ENCODE data around the gene CTLA4.

CTLA4 gene

DNA sequence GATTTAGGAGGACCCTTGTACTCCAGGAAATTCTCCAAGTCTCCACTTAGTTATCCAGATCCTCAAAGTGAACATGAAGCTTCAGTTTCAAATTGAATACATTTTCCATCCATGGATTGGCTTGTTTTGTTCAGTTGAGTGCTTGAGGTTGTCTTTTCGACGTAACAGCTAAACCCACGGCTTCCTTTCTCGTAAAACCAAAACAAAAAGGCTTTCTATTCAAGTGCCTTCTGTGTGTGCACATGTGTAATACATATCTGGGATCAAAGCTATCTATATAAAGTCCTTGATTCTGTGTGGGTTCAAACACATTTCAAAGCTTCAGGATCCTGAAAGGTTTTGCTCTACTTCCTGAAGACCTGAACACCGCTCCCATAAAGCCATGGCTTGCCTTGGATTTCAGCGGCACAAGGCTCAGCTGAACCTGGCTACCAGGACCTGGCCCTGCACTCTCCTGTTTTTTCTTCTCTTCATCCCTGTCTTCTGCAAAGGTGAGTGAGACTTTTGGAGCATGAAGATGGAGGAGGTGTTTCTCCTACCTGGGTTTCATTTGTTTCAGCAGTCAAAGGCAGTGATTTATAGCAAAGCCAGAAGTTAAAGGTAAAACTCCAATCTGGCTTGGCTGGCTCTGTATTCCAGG lies at the start of gene CTLA4:
Gene CTLA4, plus strand, starts transcription at position 211 of the 640 bp plus-strand sequence. Its CDS starts 172 bp downstream, at position 383.
- DNase-seq = no peak

DNA sequence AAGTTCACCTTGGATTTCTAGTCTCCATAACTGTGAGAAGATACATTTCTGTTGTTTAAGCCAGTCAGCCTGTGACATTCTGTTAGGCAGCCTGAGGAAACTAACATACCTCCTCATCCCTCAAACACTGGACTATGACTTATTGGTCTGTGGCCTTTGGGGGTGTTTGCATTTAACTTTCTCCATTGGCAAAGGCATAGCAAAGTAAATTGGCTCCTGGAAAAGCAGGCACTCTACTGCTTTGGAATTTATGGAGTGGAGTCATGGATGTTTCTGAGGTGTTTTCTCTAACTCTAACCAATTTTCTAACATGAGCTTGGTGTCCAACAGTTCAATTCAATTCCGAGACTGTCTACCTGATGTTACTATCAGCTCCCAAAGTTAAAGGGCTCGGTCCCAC lies 48.9 kb upstream of the CTLA4 start:
- no peak for DNase-seq

DNA sequence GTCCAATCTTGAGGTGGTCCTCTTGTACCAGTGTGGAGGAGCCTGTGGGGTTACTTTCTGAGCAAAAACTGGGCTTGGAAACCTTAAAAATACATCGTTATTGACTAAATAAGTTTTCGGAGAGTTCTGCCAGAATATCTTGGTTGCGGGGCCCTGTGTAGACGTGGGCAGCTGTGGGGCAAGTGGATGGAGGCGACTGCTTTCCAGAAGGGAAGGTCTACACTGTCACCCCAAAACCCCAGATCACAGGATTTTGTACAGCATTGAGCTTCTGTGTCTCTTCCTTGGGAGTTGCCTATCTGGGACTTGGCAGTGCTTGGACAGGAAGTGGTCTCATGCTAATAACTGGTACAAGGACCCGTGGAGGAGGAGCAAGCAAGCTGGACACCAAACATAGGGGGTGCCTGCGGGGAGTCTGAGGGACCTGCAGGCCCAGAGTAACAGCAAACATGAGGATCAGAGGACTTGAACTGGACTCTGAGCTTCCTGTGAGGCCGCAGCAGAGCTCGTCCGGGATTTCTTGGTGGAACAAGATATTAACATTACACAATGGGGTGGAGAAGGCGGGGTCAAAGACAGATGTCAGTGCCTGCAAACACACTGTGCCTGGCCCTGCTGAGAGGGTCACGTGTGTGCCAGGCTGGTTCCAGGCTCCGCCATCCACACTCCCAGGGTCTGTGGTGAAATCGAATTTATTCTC lies 48.0 kb upstream of the CTLA4 start:
- DNase-seq = no peak

DNA sequence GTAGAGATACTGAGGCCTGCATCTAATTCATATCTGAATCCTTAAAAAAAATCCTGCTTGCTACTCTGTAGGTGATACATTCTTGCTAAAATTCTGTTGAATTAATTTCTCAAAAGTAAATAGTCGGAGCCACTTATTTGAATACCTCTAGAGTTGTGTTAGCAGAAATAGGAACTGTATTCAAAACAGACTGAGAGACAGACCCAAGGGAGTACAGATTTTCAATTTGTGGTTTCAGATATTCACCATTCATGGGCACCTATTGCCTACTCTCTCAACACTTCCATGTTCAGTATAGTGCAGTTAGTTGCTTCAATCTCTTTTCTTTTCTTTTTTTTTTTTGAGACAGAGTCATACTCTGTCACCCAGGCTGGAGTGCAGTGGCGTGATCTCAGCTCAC lies 46.6 kb upstream of the CTLA4 start:
- DNase-seq = no peak

DNA sequence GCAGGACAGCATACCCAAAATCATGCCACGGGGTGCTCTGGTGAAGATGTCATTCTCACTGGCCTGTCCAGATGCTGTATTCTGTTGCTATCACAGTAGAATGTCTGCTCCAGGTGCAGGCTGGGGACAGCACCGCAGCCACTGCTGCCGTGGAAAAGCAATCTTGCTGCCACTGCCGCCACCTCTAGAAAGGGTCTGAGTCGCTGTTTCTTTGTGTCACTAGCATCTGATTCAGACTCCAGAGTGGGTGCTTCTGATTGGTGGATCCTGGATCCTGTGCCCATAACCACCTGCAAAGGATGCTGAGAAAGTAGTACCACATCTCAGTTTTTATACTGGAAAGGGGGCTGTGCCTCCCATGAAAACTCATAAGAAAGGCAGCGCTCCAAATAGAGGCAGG lies 45.3 kb upstream of the CTLA4 start:
- no peak for DNase-seq

DNA sequence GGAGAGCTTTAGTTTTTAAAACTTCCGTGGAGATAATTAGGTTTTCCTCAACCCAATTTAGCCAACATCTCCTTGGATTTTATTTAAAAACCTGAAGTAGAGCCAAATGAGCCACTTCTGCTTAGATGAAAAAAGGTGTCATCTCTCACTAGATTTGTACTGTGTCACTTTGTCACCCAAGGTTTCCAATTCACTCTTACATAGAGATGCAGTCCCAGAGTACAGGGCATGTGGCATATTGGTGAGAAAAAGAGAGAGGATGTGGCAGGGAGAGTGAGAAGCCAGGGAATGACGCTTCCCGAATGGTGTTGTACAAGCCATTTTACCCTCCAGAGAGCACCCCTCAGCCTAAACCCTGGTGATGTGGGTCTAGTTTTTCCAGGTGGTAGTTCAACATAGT lies 44.4 kb upstream of the CTLA4 start:
- no peak for DNase-seq

DNA sequence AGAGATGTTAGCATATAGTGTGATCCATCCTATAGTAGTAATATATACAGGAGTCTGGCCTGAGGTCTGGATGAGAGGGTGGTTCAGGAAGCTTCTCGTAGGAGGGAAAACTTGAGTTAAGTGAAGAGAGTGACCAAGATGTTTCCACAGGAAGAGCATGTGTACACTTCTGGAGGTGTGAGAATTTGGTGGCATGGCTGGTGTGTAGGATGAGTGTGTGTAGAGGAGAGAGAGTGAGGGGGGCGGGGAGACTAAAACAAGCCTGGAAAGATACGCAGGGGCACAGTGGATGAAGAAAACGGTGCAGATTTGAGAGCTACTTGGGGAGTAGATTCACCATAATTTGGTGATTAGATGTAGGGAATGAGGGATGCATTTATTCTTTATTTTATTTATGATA lies 43.5 kb upstream of the CTLA4 start:
- no peak for DNase-seq

DNA sequence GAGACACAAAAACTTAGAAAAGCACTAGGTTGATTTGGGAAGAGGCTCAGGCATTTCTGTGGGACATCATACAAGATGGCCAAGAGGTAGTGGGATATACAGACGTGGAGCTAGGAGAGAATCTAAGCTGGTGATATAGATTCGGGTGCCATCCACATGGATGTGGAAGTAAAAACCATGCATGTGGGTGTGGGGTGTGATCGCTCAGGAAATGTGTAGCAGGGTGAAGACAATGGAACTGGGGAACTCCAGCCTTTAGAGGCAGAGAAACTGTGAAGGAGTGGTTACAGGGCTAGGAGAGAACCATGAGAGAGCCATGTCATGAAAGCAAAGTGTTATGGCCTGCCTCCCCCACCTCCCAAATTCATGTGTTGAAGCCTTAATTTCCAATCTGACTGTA lies 43.0 kb upstream of the CTLA4 start:
- no peak for DNase-seq

DNA sequence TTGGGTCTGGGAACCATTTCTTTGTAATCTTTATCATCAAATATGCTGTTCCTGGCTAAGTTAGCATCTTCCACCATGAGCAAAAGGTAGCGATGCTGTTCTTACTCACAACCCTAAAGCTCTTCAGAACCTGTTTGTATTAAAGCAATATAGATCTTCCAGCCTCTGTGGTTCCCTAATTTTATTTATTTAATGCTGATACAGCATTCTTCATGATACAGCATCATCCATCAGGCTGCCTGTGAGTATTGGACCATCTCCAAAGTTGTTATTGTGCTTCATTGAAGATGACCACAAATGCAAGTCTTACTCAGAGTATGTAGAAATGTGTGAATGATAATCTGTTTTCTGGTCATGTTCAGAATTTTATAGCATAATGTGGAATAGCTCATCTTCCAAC lies 40.9 kb upstream of the CTLA4 start:
- DNase-seq = no peak

DNA sequence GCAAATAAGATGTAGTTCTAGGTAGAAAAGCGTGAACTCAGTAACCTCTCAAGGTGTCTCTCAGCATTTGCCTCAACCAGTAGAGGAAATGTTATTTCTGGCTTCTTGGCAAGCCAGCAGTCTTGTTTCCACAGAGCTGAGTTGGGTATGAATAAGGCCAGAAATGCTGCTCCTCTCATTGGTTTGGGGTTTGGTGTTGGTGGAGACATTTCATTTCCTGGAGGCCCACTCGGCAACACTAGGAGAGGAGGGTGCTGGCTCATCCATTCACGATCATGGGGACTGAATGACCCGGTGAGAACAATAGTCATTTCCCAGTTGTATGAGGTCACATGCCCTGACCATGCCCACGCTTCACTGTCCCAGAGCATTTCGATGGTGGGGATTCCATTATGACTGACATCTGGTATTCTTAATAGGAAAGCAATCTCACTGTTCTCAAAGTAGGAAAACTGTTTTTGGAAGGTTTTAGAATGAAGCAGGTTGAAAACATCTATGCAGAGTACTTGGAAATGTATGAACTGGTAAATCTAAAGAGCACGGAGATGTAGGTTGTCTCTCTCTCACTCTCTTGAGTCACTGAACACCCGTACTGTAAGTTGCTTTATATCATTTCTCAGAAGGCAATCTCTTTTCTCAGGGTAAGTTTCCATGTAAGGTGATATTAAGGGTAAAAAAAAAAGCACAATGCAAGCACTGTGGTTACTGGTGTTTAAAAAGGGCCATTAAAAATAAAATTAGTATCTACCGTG lies 37.1 kb upstream of the CTLA4 start:
- no peak for DNase-seq

DNA sequence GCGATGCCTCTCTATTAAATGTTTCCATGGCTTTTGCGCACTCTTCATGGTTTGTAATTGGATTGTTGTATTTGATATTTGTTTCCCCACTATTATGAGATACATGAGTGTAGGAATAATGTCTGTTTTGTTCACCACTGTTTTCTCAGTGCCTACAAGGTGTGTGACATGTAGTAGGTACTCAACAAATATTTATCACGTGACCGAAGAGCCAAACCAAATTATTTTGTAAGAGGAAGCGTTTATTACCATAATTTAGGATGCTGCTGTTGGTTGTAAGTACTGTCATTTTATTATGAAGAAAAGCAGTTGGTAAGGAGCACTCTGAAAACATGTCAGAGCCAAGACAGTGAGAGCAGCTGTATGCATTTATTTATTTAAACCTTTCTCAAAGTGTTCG lies 32.2 kb upstream of the CTLA4 start:
- no peak for DNase-seq

DNA sequence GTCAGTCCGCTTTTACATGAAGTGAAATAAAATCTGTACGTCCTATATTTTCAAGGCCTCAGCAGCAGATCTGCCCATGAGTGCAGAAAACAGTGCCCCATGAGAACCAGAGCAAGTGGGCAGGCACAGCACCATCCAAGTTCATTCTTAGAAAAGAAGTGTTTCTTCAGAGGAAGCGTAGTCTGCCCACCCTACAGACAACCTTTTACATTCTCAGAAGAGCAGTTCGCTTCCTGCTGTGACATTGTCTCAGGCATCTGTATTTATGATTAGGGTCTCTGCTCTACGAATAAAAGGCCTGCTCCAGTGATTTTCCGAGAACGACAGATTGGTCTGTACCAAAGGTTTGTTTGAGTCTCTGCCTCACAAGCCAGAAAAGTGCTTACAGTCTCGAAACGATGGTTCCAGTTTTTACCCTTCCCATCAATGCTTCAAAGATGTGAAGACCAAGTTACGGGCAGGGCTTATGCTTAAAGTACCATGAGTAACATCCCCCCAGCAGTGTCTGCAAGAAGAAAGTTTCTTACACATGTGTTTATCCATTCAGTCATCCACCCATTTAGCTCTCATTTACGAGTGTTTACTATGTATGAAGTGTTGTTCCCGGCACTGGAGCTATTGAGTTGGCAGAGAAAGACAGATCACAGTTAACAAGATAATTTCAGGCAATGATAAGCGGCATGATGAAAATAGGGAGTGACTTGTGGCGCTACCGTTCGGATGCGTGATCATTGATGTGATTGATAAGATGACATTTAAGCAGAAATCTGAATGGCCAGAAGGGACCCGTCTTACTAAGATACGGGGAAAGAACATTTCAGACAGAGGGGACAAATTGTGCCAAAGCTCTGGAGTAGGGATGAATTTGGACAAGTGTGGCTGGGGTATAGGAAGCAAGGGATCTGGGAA lies 31.4 kb upstream of the CTLA4 start:
- no peak for DNase-seq

DNA sequence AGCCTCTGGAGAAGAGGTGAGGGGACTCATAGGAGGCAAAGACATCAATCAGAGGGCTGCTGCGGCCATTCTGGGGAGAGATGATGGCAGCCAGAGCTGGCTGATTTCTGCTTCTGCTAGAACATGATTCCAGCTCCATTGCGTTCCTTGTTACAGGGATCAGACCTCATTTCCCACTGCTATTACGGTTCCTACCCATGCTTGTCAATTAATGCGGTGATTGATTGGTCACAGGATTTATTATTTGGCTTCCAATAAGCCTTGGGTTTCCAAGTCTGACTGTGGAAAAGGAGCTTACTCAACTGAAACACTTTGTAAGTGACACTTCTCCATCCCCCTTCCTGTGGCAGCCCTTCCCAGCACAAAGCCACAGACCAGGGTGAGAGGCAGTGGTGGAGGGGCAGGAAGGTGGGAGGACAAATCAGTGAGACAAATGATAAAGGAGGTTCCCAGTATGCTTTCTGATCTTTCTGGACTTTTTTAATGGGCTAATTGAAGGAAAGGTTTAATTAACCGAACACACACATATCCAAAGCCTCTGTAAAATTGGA lies 26.8 kb upstream of the CTLA4 start:
- DNase-seq = no peak

DNA sequence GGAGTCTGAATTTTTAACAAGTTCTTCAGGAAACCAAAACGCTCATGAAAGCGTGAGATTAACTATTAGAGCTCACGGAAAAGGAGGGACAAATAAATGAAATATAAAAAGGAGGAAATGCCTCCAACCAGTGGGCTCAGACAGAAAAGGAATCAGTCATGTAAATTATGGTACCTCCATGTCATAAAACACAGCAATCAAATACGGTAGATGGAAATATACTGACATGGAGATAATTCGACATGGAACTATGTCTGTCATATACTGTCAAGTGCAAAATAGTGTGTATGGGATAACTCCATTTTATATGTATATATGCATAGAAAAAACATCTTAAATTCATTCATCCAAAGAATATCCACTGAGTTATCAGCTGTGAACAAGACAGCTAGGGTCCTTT lies 25.9 kb upstream of the CTLA4 start:
- DNase-seq = no peak

DNA sequence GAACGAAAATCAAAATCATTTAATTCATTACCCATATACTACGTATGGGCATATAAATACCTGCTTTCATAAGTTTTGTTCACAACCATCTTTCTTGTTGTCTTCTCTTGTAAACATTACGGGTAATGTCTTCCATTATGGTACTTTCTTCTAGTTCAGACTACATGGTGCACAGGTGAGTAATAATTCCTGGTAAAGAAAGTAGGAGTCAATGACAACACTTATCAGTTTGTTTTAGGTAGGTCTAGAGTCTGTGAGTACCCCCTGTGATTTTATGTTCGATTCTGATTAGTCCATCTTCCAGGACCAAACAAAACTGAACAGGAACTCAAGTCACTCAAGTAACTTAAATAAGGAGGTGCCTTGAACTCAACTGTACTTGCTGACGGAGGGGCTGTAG lies 25.2 kb upstream of the CTLA4 start:
- DNase-seq = no peak

DNA sequence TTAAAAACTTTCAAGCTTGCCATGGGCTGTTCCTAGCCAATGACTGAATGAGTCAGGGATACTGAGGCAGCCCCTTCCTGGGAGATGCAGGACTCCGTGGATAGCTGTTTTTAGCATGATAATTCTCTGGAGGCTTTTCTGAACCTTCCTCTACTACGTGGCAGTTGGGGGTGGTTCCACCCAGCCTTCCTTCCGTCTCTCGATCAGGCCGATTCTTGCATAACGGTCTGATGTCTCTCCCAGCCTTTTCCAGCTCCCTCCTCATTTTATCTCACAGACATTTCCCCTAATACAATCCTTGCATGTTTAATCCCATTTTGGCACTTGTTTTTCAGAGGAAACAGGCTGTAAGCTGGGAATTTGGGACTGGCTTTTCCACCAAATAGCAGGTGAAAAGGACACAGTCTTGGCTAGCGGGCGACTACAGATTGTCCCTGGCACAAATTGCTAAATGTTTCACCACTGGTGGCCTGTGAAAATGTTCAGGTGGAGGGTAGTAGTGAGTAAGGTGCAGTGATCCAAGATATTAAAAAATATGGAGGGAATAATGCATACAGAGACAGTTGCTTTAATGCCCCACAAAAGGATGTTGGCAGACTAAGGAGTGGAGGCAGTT lies 21.0 kb upstream of the CTLA4 start:
- DNase-seq = no peak

DNA sequence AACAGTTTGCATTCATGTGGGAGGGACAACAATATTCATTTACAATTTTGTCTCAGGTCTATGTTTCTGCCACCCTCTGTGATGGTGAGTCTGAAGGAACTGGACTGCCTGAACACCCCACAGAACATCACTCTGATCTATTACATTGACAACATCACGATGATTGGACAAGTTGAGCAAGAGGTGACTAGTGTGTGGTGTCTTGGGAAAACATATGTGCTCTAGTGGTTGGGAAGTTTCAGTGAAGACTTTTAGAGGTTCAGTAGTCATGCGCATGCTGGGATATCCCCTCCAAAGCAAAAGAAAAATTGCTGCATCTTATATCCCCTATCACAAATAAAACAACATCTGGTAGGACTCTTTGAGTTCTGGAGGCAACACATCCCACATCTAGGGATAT lies 18.6 kb upstream of the CTLA4 start:
- DNase-seq = no peak

DNA sequence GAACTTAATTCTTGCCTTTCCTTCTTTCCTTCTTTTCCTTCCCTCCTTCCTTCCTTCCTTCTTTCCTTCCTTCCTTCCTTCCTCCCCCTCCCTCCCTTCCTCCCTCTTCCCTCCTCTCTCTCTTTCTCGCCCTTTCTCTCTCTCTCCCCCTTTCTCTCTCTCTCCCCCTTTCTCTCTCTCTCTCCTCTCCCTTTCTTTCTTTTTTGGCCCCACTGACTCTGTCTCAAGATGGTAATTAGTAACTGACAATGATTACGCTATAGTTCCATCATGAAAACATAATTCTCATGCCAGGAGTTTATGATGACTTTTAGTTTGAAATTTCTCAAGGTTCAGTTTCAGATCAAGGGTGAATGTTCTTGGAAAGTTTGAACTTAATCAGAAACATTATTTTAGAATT lies 14.8 kb upstream of the CTLA4 start:
- no peak for DNase-seq

DNA sequence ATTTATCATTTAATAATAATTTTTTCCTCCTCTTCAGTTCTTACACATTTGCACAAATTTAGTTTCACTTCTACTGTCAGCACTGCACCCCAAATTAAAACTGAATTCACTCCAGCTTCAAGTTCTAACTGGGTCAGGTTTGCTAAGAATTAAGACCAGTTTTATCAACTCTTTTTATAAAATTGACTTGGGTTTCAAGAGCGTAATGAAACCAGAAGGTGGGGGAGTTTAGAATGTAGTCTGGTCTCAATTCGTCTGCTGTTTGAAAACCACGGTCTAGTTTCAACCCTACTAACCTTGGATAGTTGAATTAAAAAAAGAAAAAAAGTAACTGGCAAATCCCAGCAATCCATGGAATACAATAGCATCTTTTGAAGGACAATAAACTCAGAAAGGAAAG lies 14.3 kb upstream of the CTLA4 start:
- DNase-seq = no peak

DNA sequence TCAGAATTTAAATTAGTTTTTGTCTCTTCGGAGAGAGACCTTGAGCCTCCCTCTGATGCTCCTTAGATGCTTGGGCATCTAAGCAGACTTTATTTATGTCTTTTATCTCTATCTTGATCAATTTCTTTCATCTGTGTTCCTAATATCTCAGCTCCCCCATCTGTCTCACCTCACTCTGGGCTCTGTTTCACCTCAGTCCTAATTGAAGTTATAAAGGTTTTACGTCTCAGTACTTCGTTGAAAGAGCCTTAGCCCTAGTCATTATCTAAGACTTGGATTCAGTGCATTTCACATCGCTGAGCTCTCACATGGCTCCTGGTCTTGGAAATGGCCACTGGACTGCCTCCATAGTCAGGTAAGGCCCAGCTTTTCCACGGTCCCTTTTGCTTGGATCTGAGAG lies 13.8 kb upstream of the CTLA4 start:
- DNase-seq = no peak

DNA sequence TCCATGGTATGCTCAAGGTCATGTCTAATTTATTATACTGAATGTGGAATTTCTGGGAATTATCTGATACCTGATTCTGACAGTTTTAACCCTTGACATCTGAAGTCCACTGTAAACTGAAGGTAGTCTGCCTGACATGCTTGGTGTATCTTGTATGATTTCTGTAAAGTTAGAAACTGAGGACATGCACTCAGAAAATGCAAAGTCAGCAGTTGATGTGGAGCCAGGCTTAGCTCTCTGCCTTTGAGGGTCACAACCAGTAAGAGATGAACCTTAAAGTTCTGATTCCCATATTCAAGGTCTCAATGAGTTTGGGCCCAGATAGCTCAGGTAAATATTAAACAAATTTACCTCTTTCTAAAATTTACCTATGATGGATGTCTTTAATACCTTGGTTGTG lies 12.3 kb upstream of the CTLA4 start:
- DNase-seq = no peak

DNA sequence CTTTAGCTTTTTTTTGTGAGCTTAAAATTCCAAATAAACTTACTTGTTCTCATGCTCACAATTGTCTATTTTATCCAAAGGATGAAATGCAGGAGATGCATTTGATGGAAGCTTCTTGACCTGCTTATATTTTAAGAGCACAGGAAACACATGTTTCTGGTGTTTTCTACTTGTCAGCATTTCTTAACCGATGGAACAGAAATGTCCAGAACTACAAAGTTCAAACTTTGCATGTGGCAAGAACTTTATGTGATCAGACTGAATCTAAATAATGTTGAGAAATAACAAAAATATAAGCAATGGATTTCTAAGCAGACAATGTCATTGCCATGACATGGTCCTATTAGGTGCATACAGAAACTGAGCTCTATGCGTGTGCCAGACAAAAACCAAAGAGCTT lies 9.9 kb upstream of the CTLA4 start:
- DNase-seq = no peak

DNA sequence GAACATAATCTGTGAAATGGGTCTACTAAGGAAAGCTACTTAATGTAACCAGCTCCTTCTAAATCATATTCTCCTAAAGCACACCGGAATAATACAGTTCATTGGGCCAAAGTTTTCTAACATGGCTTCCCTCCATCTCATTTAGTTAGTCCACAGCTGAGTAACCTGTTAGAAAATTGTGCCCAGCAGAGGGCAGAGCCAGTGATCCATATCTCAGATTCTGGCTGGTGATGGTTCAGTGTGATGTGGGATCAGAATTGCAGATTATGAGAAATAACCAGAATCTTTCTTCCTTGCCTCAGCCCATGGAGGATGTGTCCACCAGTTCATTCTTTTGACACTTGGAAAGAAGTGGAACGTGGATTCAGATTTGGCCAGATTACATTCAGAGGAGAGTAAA lies 9.4 kb upstream of the CTLA4 start:
- no peak for DNase-seq

Data from SHP77 (cell line).